Lung microvascular endothelial cell (primary cell): ENCODE results near the gene AJAP1. TPM values are rescaled to one million over a fixed set of nuclear protein-coding genes. Genes with fewer than 3 reads are reported as not detected.

Experiments used
- DNase-seq, 2 donors: peaks; one replicate each; pipeline versions ENCODE4 v3.0.0 to v3.0.0-alpha.2; 2010; ENCODE audit warnings: low read depth in 2 of 2
- total RNA-seq: library from RNA; depleted of rRNA; stranded (reverse); fragments of >200 nt; gene quantifications from 2 replicates; pipeline ENCODE4 v1.2.1, GENCODE V29; 2014

The AJAP1 gene
- total RNA-seq, 1 donor from 2014 or later = not detected

- no peak for DNase-seq
Measured at GRCh38 chr1:4630561-4630960, 23.8 kb upstream of the AJAP1 start.

GRCh38 chr1:4631321-4631720, 23.1 kb upstream of the AJAP1 start:
- DNase-seq = no peak

- DNase-seq = no peak
Measured at GRCh38 chr1:4633346-4633745, 21.1 kb upstream of the AJAP1 start.

GRCh38 chr1:4634156-4634792, 20.1 kb upstream of the AJAP1 start:
- no peak for DNase-seq

DNA sequence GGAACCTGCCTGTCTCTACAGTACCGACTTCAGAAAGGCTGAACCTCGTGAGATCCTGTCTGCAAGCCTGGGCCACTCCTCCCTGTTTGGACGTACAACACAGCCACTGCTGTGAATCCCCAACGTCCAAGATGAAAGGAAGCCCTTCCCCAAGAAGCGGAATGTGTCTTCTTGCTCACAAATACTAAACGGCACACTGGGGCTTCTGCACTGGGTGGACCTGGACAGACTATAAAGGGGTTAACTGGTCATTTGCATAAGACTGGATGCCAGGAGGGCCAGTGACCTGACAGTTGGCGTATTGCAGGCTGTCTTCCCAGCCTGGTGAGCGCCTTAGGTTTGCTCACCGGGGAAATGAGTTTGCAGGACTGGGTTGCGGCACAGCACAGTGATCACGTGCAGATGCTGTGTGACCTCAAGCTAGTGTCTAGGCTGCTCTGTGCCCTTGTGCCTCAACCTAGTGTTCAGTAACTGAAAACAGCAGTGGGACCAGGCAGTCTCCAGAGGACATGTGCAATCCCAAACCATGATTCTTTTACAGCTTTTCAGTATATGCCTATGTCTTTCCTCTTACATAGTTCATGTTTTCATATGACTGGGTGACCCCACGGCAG, 19.5 kb upstream of the AJAP1 start:
- no peak for DNase-seq

DNA sequence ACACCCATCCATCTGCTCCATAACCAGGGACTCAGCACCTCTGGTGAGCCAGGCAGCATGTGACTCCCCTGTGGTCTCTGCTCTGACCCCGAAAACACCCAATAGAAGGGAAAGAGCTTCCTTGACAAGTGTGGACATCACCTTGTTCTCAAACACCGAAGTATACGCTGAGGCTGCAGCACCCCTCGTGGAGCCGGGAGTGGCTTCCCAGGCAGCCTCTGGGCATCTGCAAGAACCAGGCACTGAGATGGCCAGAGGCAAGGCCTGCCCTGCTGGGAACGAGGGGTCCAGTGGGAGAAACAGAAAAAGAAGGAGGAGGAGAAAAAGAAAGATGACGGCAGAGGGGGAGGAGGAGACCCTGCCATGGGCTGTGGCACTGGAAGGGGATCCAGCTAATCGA, 18.2 kb upstream of the AJAP1 start:
- DNase-seq = no peak

GRCh38 chr1:4636644-4637380, 17.6 kb upstream of the AJAP1 start:
- DNase-seq = no peak

DNA sequence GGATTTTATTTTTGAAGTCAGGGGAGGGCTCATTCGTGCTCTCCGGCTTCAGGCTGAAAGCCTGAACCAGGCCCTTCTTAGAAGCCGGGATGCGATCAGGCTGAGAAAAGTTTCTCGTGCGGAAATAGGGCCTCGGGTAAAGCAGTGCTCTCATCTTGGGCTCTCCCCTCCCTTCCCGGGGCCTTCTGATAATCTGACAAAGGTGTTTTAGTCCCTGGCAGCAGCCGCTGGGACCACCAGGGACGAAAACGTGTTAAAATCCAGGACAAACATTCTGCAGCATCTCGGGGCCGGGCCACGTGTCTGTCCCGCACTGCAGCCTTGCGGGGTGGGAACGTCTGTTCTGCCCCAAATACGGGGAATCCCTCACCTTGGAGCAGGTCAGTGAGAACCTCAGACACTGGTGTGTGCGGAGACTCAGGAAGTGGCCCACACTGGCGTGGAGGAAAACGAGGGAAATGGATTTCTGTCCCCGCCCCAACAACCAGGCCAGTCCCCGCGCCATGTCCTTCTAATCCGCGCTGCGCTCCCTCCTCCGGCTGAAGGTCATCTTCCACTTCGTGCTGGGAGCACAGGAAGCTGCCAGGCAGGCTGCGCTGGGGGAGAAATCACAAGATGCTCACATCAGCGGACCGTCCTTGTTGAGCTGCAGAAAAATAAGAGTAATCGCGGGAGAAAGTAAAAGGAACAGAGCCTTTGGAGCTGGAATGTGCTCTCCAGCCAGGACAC, 16.6 kb upstream of the AJAP1 start:
- no peak for DNase-seq

DNA sequence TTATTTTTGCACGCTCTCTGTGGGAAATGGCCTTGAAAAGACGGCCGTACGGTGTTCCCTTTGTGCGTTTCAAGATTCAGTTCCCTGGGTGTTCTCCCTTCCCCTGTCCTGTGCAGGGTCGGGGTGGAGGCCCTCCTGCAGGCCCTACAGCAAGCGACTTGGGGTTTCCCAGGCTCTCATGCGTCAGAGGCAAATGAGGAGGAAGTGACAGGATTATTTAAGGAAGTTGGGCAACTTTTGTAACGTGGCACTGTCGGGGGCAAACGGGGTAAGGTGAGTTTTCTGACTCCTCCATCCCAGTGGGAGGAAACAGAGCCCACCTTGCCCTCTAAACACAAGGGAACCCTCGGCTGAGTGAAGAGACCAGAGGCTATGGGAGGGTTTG, 16.1 kb upstream of the AJAP1 start:
- no peak for DNase-seq

- no peak for DNase-seq
Measured at GRCh38 chr1:4640931-4641330, 13.5 kb upstream of the AJAP1 start.

DNA sequence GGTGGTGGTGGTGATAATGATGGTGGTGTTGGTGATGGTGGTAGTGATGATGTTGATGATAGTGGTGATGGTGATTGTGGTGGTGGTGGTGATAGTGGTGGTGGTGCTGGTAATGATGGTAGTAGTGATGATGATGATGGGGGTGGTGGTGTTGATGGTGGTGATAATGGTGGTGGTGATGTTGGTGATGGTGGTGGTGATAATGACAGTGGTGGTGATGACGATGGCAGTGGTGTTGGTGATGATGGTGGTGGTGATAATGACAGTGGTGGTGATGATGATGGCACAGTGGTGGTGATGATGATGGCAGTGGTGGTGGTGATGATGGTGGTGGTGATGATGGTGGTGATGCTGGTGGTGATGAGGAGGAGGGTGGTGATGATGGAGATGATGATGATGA, 7.0 kb upstream of the AJAP1 start:
- DNase-seq = no peak

- DNase-seq = no peak
Measured at GRCh38 chr1:4648657-4649056, 5.8 kb upstream of the AJAP1 start.

GRCh38 chr1:4650481-4650880, 3.9 kb upstream of the AJAP1 start:
- no peak for DNase-seq

GRCh38 chr1:4650981-4651380, 3.4 kb upstream of the AJAP1 start:
- DNase-seq = no peak

GRCh38 chr1:4652631-4653327, 1.6 kb upstream of the AJAP1 start:
- DNase-seq = peak; percentile 48 to 57

- no peak for DNase-seq
Measured at GRCh38 chr1:4653328-4653660, 1.1 kb upstream of the AJAP1 start.

GRCh38 chr1:4654764-4655673, 610 bp downstream of the AJAP1 start:
- DNase-seq = peak in 1 of 2 donors; percentile 5

- DNase-seq = peak; percentile 32 to 50
Measured at GRCh38 chr1:4655674-4656532, 1.5 kb downstream of the AJAP1 start.

GRCh38 chr1:4656533-4657140, 2.2 kb downstream of the AJAP1 start:
- DNase-seq = no peak
